GM21619 (cell line): ENCODE data around the gene TNRC18.
"Not testable (repeated sequence)": the region's sequence is repeated elsewhere in the genome, so short reads cannot be mapped to it uniquely, and the experiment has no call there.

Experiments
- ATAC-seq: cut with Tn5 transposase; IDR thresholded peaks from one replicate; pipeline ENCODE4 v1.9.1; 2021; ENCODE audit not compliant: unreplicated experiment

The TNRC18 gene

DNA sequence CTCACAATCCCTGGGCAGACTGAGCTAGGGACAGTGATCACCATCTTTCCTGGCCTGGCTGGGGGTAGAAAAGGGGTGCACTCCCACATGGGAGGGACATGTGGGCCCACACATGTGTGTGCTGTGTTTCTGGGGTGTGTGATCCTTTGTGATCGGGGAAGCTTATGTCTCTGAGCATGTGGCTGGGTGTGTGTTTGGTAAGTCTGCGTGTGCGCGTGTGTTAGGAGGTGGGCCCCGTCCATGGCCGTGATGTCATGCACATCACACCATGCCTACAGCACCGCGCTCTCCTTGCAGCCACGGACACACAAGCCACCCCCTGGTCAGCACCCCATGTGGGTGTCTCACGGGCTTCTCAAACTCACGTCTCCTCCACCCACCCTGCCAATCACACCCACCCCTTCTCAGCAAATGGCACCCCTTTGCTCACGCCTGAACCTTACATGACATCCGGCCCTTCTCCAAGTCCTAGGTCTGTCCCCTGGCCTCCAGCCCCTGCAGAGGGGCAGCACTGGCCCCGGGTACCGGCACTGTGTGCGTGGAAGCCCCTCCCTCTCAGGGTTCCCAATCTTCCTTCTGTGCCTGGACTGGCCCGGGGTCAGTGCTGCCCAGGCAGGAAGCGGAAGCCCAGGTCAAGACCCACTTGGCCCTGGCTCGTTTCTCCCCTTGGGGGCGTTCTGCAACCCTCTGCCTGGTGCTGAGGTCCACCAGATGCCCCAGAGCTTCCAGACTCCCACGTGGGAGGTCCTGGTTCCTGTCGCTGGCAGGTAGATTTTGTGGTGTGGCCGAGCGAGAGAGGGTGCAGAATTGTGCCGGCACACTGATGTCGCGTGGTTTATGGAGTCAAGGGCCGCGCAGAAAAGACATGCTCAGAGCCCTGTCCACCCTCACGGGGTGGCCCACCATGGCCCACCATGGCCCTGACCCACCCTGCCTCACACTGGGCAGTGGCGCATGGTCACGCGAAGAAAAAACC, 128.3 kb downstream of the TNRC18 start:
- ATAC-seq = no peak

DNA sequence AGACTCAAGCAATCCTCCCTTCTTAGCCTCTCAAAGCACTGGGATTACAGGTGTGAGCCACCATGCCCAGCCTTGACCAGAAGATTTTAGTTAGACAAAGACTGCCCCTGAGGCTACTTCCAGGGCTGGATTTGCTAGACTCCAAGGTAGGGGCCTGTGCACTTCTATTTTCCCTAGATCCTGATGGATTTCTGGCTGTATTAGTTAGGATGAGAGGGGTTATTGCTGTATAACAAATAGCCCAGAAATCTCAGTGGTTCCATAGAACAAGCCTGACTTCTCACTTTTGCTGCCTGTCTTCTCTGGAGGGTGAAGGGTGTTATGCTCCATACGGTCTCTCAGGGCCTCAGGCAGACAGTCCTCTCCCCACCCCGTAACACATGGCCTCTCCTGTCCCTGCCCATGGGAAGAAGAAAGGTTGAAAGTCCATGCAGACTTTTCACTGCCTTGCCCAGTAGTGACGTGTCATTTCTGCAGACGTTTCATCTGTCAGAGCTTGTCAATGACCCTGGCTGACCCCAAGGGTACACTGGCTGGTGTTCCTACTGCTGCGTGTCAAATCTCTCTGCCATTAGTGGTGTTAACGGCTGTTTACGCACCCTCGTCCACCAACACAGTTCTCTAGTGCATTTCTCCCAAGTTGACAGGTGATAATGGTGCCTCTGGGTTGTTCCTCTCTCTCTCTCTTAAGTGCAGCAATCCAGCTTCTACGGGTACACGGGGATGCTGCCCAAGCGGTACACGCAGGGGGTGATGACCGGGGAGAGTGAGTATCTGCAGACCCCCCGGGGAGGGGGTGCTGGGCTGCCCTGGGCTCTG, 129.3 kb downstream of the TNRC18 start:
- no peak for ATAC-seq

DNA sequence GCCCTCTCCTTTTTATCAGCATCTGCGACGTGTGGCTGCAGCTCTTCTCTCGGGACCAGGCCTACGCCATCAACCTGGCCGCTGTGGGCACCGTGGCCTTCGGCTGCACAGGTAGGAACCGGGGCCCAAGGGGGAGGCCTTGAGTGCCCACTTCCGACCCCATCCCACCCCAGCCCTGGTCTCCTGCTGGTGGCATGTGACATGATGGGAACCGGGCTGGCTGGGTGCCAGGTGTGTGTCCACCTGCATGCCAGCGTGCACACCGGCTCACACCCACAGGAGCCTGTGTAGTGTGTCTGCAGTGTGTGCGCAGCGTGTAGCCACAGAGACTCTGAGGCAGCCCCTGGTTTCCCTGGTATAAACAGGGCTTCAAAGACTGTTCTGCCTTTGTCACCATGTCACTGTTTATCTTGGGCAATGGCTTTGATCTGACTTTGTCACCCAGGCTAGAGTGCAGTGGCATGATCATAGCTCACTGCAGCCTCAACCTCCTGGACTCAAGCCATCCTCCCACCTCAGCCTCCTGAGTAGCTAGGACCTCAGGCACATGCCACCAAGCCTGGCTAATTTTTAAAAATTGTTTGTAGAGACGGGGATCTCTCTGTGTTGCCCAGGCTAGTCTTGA, 131.8 kb downstream of the TNRC18 start:
- ATAC-seq = not testable (repeated sequence)

DNA sequence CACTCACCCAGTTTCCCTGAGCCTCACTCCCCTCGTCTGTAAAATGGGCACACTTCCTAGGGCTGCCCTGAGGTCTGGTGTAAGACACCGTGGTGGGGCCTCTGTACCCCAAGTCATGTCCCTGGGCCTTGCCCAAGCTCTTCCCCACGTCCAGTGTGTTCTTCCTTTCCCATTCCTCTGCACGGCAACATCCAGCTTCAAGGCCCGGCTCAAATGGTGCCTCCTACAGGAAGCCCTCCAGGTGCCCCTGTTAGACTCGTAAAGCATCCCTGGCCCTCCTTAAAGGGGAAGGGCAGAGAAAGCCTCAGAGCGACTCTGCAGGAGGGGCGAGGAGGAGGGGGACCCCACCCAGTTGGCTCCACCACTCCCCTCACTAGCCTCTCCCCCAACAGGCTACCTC, 132.3 kb downstream of the TNRC18 start:
- no peak for ATAC-seq

DNA sequence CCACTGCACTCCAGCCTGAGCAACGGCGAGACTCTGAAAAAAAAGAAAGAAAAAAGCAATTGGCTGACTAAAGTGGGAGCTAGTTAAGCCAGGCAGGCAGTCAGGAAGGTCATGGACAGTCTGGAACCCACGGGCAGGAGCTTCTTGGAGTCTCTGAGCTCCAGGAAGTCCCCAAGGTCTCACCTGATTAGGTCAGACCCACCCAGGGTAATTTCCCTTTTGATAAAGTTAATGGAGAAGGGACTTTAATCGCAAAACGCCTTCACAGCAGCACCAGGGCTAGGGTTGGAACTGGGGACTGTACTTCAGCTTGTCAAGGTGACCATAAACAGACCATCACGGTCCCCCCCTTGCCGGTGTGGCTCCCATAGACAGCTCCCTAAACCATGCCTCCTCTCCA, 134.3 kb downstream of the TNRC18 start:
- no peak for ATAC-seq

DNA sequence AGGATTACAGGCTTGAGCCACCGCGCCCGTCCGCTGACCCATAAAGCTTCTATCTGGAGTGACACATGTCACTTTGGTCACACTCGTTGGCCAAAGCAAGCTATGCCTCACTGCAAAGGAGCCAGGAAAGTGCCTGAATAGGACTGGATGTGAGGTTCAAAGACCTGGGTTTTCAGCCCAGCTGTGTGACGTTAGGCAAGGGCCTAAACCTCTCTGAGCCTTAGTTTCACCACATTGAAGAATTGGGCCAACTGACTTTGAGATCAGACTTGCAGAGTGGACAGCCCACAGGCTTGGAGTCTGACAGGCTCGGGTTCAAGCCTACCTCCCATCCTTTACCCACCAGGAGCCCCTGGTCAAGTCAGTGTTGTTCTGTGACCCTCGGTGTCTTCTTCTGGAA, 135.1 kb downstream of the TNRC18 start:
- not testable (repeated sequence) for ATAC-seq

DNA sequence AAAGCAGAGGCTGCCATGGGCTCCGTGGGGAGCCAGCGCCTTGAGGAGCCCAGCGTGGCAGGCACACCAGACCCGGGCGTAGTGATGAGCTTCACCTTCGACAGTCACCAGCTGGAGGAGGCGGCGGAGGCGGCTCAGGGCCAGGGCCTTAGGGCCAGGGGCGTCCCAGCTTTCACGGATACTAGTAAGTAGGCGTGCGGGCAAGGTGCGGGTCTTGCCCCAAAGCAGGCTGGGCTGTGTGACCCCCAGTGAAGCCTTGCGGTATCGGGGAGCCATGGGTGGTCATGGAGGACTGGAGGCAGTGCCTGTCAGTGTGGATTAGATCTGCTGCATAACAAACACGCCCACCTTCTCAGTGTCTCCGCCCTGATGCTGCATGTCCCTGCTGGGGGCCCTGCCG, 135.8 kb downstream of the TNRC18 start:
- ATAC-seq = no peak

DNA sequence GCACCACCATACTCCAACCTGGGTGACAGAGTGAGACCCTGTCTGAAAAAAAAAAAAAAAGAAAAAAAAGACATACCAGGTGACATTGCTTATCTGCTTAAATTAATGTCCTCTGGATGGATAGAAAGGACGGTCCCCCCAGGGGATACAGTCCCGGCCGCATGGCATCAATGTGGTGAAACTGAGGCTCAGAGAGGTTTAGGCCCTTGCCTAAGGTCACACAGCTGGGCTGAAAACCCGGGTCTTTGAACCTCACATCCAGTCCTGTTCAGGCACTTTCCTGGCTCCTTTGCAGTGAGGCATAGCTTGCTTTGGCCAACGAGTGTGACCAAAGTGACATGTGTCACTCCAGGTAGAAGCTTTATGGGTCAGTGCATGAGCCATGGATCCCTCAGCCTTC, 136.3 kb downstream of the TNRC18 start:
- not testable (repeated sequence) for ATAC-seq

DNA sequence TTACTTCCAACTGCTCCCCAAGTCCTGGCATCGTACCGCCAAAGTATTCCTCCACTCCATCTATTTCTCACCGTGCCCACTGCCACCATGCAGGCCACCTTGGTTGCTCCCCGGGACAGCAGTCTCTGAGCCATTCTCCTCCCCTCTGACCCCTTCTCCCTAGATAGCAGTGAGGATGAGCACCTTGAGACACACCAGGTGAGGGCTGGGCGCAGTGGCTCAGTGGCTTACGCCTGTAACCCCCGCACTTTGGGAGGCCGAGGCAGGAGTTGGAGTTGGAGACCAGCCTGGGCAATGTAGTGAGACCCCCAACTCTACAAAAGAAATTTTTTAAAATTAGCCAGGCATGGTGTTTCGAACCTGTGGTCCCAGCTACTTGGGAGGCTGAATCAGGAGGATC, 136.7 kb downstream of the TNRC18 start:
- no peak for ATAC-seq

DNA sequence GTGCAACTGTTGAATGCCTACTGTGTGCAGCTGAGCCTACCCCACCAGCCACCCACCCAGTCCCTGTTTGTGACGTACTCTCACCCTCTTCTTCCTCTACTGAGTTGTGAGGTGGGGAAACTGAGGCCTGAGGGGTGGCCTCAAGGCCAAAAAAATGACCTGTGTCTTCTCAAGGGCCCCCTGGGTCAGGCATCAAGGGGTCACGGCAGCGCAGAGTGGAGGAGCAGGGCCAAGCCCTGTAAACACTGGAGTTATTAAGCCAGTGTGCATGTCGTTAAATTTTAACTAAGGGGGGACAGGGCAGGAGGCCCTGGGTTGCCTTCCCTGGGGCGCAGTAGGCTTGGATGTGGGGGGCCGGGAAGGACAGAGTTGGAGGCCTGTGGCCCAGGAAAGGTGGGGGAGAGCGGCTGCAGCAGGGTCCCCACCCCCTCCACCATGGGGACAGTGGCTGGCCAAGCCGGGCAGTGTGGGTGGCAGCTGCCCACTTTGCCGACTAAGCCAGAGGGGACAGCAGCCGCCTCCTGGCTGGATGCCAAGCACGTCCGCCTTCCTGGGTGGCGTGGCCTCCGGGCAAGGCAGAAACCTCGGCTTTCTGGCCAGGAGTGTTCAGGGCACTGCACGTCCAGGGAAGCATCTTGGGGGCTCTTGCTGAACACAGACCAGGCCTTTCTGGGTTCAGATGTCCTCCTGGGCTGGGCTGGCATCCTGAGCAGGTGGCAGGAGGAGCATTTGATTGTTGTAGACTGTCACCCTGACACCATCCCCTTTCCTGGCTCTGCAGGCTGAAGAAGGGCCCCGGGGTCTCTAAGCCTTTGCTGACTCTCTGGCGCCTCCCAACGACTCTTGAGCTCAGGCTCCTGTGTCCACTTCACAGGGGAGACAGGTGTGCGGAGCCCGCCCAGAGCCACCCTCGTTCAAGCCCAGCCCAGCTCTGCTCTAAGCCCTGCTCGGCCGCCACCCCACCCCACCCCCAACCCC, 139.0 kb downstream of the TNRC18 start:
- ATAC-seq = no peak

DNA sequence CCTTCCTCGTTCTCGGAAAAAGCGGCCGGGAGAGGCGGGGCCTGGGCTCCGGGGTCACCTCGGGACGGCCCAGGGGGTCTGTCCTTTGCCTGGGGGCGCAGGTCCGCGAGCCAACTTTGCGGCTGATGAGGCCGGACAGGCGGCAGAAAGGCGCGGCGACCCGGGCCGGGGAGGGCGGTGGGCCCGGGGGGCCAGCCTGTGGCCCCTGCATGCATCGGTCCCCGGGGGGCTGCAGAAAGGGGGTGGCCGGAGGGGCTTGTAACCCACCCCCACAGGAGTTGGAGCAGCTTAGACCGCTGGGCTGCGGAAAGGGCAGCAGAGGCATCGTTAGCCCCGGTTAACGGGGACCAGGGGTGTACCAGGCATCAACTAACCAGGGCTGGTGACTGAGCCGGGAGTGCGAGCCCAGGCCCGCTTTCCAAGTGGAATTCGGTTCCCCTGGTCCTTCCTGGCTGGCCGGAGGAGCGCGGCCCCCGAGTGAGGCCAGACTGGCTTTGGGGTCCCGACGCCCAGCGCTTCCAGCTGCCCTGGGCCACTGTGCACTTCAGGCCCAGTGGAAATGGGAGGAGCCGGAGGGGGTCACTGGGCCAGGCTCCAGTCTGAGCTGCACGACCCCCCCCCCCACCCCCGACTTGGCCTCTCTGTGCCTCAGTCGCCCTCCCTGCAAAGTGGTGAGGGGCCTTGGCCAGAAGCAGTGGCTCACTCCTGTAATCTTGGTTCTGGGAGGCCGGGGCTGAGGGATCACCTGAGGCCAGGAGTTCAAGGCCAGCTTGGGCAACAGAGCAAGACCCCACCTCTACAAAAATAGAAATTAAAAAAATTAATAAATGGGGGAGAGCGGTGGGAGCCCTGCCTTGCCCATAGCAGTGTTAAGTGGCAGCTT, 140.0 kb downstream of the TNRC18 start:
- no peak for ATAC-seq

DNA sequence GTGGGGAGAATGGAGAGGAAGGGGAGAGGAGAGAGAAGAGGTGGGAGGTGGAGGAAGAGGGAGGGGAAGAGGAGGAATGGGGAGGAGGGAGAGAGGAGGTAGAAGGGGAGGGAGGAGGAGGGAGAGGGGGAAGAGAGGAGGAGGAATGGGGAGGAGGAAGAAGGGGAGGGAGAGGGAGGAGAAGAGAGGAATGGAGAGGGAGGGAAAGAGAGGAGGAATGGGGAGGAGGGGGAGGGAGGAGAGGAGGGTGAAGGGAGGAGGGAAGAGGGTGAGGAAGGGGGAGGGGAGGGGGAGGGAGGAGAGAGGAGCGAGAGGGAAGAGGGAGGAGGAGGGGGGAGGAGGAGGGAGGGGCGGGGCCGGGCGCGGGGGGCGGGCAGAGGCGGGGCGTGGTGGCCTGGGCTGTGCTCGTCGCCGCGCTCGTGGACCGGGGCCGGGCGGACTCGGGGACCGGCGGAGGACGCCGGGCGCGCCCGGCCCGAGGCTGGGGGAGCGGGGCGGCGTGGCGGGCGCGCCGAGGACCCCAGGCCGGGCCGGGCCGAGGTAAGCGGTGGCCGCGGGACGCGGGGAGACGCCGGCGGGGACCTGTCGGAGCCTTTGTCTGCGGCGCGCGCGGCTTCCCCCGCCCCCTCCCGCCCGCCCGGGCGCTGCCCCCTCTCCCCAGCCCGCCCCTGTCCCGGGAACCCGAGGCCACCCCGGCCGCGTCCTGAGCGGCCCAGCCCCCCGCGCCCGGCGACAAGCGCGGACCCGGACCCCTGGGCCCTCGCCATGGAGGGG, 140.9 kb downstream of the TNRC18 start, which contains the start of gene SLC29A4:
TSS of gene SLC29A4 (plus strand) at position 401 of the 774 bp plus-strand sequence. CDS start 4,874 bp downstream, outside the sequence.
- no peak for ATAC-seq

DNA sequence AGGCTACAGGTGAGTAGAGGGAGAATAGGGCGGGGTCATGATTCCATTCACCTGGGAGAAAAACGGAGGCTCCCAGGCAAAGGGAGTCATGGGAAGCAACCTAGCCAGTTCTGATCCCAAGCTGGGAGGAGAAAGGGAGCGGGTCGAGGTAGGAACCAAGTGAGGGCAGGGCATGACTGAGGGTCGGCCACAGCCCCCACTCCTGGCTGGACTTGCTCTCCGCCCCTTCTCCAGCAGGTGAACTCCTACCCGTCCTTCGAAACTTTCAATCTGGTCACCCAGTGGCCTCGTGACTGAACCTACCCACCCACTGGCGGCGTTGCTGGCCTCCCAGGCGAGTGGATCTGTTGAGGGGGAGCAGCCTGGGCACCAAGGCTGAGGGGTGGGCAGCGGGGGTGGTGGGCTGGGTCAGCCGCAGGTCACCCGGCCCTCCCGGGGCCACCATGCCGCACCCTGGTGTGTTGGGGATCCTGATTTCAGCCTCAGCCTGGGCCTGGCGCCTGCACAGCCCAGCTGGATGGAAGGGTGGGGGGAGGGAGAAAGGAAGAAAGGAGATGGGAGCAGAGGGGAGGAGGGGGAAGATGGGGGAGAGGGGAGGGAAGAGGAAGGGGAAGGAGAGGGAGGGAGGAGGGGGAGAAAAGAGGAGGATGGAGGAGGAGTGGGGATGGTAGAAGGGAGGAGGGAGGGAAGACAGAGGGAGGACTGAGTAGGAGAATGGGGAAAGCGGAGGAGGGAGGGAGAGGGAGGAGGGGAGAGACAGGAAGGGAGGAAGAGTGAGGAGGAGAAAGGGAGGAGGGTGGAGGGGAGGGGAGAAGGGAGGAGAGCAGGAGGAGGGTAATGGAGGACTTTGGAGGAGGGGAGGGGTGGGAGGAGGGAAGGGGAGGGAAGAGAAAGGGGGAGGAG, 141.8 kb downstream of the TNRC18 start:
- ATAC-seq = not testable (repeated sequence)

DNA sequence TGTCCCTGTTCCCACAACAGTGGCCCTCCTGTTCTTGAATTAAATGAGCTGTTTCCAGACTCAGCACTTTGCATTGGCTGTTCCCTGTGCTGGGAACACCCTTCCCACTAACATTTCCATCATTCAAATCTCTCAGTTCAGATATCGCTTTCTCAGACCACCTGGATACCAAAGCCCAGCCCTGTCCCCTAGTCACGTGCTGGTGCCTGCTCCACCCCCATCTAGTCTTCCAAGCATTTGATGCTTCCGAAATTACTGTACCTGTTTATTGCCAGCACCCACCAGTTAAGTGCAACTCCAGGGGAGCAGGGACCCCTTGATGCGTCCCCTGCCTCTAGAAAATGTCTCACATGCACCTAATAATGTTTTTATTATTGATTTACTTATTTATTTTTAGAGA, 143.9 kb downstream of the TNRC18 start:
- no peak for ATAC-seq

DNA sequence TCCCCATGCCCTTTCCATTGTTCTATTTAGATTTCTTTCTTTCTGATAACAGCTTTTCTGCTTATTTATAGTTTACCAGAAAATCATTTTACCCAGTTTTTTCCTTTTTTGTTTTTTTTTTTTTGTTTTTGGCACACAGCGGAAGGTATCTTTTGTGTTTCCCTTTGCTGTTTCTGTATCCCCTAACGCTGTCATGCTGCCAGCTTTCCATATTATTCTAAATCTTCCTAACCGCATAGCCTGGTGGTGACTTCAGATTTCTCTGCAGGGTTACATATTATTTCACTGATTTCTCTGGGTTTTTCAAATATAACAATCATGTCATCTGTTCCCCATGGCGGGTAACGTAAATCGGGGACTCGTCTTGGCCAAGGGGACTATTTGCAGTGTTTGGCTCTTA, 144.9 kb downstream of the TNRC18 start:
- ATAC-seq = no peak

DNA sequence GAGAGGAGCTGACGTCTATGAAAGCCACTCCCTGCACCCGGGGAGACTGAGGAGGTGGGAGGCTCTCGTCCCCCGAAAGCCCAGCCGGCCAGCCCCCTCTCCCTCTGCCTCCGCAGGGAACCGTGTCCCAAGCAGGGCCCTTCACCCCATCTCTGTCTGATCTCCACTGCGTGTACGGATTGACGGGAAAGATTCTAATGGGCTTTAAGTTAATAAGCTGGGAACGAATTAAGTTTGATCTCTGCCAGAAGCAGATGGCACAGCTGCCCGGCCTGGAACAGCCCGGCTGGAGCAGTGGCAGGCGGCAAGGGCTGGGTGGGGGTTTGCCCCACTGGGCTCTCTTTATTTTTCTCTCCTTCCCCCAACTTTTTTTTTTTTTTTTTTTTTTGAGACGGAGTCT, 147.0 kb downstream of the TNRC18 start:
- ATAC-seq = no peak

DNA sequence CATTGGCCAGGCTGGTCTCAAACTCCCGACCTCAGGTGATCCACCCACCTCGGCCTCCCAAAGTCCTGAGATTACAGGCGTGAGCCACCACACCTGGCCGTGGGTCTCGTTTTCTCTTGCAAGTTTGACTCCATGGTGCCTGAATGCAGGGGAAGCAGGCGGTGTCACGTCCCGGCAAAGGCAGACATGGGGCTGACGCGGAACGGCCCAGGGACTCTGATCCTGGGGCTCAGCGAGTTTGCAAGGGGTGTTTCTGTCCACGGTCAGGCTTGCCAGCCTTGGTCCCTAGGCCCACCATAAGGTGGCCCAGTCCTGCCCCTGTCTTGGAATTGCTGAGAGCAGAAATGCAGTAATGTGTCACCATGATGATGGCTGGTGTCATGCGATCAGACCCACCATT, 147.5 kb downstream of the TNRC18 start:
- ATAC-seq = not testable (repeated sequence)
